BE2C (cell line): ENCODE data around the gene BRPF3.

Experiments
- DNase-seq: peaks from one replicate; pipeline ENCODE4 v3.0.0-alpha.2; 2020
- H3K27me3 ChIP-seq: fragments of 250-450 bp; sonication (Bioruptor Pico); 2 replicates; pipeline ENCODE4 v1.5.1; 2020; ENCODE audit warnings: mild to moderate bottlenecking
- H3K36me3 ChIP-seq: fragments of 250-450 bp; sonication (Bioruptor Pico); 2 replicates; pipeline ENCODE4 v1.5.1; 2020; ENCODE audit warnings: mild to moderate bottlenecking
- H3K4me1 ChIP-seq: fragments of 250-450 bp; sonication (Bioruptor Pico); 2 replicates; pipeline ENCODE4 v1.5.1; 2020
- H3K4me3 ChIP-seq: 2 replicates; pipeline ENCODE4 v1.5.1; 2011; ENCODE audit warnings: low read depth, low read length
- H3K9me3 ChIP-seq: fragments of 250-450 bp; sonication (Bioruptor Pico); 2 replicates; pipeline ENCODE4 v1.5.1; 2020
- TF ChIP-seq, protein P1 (sequence below): IDR thresholded peaks from 2 replicates; pipeline ENCODE4 v1.5.1; 2012; ENCODE audit warnings: mild to moderate bottlenecking, low read depth, low read length

BRPF3 gene

GRCh38 chr6:36277946-36278470, 81.5 kb downstream of the BRPF3 start:
- DNase-seq, result no peak
- H3K27me3 ChIP-seq, result no peaks in the 10 kb centered on the region
- no peaks in the 10 kb centered on the region for H3K9me3 ChIP-seq
- no peaks in the 10 kb centered on the region for H3K4me1 ChIP-seq
- TF ChIP-seq, protein P1, sequence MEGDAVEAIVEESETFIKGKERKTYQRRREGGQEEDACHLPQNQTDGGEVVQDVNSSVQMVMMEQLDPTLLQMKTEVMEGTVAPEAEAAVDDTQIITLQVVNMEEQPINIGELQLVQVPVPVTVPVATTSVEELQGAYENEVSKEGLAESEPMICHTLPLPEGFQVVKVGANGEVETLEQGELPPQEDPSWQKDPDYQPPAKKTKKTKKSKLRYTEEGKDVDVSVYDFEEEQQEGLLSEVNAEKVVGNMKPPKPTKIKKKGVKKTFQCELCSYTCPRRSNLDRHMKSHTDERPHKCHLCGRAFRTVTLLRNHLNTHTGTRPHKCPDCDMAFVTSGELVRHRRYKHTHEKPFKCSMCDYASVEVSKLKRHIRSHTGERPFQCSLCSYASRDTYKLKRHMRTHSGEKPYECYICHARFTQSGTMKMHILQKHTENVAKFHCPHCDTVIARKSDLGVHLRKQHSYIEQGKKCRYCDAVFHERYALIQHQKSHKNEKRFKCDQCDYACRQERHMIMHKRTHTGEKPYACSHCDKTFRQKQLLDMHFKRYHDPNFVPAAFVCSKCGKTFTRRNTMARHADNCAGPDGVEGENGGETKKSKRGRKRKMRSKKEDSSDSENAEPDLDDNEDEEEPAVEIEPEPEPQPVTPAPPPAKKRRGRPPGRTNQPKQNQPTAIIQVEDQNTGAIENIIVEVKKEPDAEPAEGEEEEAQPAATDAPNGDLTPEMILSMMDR, result no peak
- no peaks in the 10 kb centered on the region for H3K36me3 ChIP-seq
- no peak overlapping the region for H3K4me3 ChIP-seq

DNA sequence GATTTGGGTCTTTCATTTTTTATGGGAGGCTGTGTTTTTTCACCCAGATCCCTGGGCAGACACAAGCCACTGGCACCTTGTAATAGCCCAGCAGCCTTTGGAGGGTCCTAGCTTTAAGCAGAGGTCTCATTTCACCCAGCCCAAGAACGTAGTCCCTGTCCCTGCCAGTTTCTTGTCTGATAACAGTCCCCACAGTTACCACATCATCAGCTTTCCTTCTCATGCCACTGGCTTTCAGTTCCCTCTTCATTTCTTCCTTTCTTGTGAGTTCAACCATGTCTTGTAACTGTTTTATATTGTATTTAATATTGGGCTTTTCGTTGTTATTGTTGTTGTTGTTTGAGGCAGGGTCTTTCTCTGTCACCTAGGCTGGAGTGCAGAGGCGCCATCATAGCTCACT, 83.9 kb downstream of the BRPF3 start:
- Histone ChIP-seq H3K4me1 (no peaks in the 10 kb centered on the region), H3K27me3 (no peaks in the 10 kb centered on the region), H3K9me3 (no peaks in the 10 kb centered on the region), H3K4me3 (no peak overlapping the region), H3K36me3 (no peaks in the 10 kb centered on the region)
- DNase-seq, result no peak
- TF ChIP-seq, protein P1, result no peak

DNA sequence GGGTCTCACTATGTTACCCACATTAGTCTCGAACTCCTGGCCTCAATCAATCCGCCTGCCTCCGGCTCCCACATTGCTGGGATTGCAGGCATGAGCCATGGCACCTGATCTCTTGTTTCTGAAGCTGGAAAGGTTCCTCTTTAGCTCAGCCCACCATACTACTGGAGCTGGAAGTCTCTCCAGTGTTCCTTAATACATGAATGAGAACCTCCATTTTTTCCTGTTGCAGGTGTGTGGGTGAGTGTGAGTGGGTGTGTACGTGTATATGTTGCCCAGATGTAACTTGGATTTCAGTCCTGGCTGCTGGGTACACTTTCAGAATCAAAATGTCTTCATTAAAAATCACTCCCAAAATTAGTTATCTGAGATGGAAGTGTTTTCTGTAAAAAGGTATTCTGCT, 84.4 kb downstream of the BRPF3 start:
- Histone ChIP-seq H3K36me3 (no peaks in the 10 kb centered on the region), H3K9me3 (no peaks in the 10 kb centered on the region), H3K4me3 (no peak overlapping the region), H3K27me3 (no peaks in the 10 kb centered on the region), H3K4me1 (no peaks in the 10 kb centered on the region)
- no peak for DNase-seq
- TF ChIP-seq, protein P1, result no peak
